Activated CD4-positive, alpha-beta T cell treated with anti-CD3 and anti-CD28 coated beads, Interleukin-2, amount 50 U/mL, for 16 hours (primary cell): ENCODE measurements around the gene EIF4E2.
A peak's percentile ranks its signal among the peaks of the same experiment; 100 is the strongest.

ENCODE experiments used
- DNase-seq: peaks from one replicate; pipeline ENCODE4 v3.0.0-alpha.2; 2020

EIF4E2 gene, protein sequence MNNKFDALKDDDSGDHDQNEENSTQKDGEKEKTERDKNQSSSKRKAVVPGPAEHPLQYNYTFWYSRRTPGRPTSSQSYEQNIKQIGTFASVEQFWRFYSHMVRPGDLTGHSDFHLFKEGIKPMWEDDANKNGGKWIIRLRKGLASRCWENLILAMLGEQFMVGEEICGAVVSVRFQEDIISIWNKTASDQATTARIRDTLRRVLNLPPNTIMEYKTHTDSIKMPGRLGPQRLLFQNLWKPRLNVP

DNA sequence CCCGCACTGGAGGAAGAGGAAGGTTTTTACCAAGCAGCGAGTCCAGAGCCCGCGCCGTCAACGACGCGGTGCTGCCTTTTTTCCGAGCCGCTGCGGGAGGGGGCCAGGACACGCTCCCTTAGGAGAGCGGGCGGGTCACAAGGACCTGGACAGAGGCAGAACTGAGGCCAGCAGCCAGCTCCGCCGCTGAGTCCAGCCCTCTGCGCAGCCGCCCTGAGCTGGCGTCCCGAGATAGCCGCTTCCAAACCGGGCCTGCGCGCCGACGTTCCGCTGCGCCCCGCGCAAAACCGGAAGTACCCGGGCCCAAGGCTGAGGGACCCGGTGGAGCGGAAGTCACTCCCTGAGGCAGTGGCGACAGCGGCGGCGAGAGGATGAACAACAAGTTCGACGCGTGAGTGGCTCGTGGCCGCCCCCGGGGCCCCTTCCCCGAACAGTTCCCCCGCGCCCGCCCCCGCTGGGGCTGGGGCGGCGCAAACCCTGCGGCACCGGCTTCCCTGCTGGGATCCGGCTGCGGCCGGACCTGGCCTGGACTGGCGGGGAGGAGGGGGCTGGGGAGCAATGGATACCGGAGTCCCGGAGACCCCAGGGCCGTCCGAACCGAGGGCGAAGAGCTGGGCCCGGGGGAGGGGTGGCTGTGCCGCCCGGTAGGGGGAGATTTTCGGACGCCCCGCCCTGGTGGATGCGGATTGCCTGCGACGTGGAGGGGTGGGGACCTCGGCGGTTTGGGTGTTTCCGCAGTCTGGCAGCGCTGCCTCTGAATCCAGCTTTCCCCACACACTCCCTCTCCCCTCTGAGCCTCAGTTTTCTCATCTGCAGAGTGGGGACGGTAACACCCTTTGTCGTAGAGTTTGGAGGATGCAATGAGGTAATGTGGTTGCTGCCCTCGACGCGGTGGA lies at the start of gene EIF4E2, which contains the start of gene TIGD1:
TSS of gene EIF4E2 (plus strand) at position 336 of the 896 bp plus-strand sequence. CDS start at position 372, 36 bp downstream.
TSS of gene TIGD1 (minus strand) at position 204 of the 896 bp plus-strand sequence. CDS start 675 bp downstream, outside the sequence.
- peak; percentile 95 for DNase-seq

DNA sequence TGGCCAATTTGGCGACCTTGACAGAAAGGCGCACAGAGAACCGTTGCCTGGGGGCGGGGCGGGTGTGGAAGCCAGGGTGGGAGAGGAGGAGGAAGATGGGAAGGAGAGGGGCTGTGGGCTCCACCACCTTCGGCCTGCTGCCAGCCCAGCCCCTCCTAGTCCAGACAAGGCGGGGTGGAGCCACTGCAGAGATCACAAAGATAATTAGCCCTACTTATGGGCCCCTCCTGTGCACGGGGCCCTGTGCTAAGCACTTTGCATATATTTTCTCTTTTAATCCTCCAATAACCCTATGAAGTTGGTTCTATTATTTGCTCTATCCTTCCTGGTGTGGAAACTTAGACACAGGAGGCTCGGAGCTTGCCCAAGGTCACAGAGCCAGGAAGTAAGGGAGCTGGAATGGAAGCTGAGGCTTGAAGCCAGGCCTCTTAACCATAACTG lies 49.1 kb upstream of the EIF4E2 start:
- DNase-seq, result no peak

DNA sequence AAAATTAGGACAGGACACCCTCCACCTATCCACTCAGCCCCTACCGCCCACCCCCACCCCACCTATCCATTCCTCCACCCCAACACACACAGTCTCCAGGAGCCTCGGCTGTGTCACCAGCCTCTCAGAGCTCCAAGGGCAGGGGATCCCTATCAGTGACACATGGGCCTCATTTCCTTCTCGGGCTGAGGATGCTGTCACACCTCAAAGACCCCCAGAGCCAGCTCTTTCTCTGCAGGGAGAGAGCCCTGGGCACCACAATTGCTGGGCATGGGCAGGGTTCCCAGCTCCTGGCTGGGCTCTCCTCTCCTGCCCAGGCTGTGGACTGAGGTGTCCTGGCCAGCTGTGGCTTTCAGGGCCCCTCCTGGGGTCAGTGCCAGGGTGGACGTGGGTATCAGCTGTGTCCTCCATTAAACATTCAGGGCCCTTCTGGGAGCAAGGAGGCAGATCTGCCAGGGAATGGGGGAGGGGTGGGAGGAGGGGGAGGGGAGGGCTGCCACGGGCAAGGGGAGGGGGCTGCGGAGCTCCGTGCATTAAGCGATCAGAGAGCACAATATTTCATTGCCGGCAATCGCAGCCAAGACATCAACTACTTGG lies 48.6 kb upstream of the EIF4E2 start:
- no peak for DNase-seq

DNA sequence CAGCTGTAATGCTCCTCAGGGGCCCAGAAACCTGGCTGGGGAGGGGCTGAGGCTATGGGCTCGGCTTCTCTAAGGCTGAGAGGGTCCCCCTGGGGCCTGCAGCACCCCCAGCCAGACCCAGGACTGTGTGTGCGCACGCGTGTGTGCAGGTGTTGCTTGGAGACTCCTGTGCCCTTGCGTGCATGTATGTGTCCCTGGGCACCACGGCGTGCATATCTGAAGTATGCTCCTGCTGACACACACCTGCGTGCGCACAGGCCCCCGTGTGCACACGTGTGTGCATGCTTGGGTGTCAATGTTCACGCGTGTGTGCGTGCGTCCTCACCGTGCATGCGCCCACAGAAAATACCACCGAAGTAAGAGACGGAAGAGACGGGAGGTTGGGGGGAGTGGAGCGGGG lies 48.0 kb upstream of the EIF4E2 start:
- DNase-seq, result no peak

DNA sequence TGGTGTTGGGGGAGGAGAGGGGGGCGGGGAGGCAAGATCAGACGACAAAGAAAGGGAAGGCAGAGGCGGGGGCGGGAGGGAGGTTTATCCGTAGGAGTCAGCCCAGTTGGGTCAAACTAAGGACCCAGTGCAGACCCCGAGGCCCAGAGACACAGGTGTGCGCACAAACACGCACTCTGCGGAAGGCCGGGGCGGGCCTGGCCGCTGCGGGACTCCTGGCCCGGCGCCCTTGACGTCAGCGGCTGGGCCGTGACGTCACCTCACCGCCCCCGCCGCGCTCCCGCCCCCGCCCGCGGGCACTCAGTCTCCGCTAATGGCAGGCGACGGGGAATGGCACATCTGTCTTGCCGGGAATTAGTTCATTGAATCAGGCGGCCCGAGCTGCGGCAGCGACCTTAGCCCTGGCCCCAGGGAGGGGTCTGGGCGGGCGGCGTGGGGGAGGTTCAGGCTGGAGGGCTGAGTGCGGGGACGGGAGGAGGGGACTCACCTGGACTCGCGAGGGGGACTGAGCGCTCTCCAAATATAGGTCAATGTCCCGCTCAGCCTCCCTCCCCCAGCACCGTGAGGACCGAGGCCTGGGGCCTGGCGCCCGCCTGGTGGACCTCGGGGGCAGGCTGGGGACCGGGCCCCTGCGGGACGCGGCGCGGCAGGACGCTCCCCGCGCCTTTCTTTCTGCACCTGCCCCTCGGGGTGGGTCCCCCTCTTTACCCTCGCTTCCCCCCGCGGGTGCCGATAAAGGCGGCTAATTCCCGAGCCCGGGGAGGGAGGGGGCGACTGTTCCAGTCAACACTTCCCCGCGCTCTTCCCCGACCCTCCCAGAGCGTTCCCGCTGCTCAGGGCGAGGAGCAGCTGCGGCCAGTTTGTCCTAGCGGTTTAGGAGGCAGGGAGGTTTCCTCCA lies 47.3 kb upstream of the EIF4E2 start:
- no peak for DNase-seq

DNA sequence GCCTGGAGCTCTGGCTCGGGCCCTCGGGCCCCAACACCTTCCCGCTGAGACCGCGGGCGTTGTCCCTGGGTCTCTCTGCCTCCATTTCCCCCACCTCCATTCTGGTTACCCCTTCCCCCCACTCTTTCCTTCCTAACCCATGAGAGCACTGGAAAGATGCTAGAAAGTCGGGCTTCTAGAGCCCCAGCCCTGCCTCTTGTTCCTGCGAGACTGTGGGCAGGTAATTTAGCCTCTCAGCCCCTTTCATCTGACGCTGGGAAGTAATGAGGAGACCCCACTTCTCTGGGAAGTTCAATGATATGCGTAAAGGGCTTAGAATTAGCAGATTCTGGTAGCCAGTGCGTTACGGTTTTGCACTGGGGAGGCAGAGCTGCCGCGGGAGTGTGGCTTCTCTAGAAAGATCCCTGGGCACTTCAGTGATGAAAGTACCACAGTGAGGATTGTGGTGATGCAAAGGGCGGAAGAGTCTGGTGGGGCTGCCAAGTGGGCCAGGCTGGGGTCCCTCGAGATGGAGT lies 46.6 kb upstream of the EIF4E2 start:
- no peak for DNase-seq

DNA sequence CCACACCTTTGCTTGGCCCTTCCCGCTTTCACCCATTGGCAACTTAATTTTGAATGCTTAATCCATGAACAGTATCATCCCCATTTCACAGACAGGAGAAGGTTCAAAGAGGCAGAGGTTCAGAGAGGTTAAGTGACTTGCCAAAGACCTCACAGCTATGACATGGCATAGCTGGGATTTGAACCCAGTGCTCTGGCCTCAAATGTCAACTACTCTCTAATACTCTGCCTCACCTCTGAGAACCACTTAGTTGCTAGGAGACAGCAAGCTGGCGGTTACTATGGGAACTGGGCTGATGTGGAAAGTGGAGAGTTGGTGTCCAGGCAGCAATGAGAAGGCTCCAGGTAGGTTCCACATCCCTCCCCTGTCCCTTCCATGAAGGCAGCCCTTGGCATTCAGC lies 46.1 kb upstream of the EIF4E2 start:
- DNase-seq, result no peak

DNA sequence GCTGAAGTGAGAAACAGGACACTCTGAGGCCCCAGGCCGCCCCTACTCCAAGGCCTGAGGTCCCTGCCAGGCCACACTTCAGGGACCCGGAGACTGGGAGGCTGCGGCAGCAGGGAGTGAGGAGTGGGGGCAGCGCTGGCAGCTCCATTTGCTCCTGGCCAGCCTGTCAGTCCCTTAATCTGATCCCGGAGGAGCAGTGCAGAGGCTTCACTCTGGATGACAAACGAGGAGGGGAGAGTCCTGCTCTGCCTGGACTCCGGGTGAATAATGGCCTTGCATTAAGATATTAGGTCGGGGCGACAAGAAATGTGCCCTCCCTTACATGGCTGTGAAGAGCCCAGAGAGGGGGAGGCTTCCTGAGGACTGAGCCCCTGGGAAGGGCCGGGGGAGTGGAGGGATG lies 44.6 kb upstream of the EIF4E2 start:
- no peak for DNase-seq

DNA sequence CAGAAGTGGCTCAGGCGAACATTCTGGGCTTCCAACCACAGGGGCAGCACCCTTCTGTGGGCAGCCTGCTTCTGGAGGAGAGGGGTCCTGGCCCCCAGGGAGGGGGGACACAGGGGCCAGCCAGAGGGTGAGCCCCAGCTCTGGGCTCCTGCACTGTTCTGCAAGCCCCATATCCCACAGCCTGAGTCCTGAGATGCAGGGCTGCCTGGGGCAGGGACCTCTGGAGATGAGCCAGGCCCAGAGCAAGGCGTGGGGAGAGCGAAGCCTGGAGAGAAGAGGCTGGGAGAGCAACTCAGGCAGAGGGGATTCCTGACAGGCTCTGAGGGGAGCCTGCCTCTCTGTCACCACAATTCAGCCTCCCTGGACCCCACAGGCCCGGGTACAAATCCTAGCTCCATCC lies 43.8 kb upstream of the EIF4E2 start:
- no peak for DNase-seq

DNA sequence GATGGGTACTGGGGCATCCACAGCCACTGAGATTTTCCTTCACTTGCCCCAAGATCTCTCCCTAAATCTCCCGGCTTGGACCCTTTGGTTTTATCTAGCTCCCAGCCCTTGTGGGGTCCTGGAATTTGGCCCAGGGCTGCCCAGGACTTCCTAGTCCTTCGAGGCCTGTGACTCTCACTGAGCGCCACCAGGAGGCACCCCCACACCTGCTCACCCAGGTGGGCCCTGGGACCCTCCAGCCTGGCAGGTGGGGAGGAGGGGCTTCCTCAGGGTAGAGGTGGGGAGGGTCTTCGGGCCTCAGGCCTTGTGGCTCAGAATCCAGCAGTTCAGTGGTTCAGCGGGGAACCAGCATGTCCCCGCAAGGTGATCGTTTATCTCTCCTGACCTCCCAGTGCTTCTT lies 42.2 kb upstream of the EIF4E2 start:
- DNase-seq, result no peak

DNA sequence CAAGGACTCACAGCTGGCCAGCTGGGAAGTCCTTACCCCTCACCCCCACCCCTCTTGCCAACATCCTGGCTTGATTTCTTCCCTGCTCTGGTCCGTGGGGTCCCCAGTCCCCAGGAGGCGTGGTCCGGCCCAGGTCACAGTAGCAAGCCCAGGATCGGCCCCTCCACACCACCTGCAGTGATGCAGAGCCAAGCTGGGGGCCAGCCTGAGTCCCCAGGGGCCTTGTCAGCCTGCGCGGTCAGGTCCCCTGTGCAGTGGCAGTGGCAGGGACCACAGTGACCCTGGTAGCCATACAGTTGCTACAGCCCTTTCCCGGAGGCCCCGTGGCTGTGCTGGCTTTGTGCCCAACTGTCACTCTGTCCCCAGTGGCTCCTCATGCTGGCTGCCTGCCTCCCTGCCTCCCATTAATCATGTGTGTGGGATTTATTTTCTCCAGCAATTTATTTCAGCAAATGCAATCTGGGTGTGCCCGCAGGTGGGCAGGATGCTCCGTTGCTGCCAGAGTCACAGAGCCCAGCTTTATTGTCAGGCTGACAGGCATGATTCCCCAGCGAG lies 39.1 kb upstream of the EIF4E2 start:
- no peak for DNase-seq

DNA sequence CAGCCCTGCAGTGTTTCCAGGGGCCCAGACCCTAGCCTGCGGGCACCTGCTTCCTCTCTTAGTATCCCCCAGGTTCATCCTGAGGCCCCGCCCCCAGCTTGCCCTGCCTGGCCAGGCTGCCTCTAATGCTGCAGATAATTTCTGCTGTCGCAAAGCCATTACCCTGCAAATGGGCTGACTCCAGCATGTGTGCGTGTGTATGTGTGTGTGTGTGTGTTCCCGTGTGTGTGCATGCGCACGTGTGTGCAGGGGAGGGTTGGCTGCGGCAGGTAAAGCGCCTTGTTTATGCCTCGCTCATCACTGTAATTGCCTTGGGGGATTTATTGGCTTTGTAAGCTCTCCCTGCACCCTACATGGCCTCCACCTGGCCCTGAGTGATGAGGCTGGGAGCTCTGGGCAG lies 37.9 kb upstream of the EIF4E2 start:
- DNase-seq, result no peak

DNA sequence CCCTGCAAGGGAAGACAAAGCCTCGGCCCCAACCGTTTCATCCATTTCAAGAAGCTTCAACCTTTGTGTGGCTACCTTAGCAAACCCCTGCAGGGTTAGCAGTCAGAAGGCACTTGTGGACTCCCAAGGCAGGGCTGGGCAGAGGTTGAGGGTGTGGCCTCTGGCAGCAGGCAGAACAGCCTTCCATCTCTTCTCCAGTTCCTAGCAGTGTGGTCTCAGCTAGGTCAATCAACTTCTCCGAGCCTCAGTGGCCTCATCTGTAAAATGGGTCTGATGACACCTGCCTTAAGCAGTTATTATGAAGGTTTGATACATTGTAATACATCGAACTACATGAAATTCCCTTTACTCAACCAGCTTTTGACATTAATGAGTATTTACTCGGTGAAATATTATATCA lies 37.1 kb upstream of the EIF4E2 start:
- no peak for DNase-seq

DNA sequence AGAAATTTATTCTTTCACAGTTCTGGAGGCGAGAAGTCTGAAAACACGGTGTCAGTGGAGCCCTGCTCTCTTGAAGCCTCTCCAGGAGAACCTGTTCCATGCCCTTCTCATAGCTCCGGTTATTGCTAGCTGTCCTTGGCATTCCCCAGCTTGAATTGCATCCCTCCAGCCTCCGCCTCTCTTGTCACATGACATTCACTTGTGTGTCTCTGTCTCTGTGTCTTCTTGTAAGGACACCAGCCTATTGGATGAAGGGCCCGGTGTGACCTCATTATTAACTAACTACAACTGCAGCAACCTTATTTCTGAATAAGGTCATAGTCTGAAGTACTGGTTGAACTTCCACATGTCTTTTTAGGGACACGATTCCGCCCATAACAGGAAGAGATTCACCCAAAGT lies 34.9 kb upstream of the EIF4E2 start:
- no peak for DNase-seq

DNA sequence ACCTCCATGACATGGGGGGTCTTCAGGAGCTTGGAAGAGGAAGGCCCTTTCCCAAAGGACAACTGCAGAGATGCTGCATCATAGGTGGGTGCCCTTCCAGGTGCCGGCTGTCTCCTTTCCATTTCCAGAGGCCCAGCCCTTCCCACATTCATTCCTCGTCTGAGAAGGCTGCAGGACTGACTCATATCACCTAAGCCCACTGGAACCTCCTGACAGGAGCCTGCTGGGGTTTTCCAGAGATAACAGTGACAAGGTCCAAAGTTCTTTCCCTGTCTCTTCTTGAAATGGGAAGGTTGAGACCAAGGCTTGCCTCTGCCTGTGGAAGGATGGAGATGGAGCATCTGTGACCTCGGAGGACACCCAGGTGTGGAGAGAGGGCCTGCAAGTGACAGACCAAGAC lies 33.9 kb upstream of the EIF4E2 start:
- DNase-seq, result no peak

DNA sequence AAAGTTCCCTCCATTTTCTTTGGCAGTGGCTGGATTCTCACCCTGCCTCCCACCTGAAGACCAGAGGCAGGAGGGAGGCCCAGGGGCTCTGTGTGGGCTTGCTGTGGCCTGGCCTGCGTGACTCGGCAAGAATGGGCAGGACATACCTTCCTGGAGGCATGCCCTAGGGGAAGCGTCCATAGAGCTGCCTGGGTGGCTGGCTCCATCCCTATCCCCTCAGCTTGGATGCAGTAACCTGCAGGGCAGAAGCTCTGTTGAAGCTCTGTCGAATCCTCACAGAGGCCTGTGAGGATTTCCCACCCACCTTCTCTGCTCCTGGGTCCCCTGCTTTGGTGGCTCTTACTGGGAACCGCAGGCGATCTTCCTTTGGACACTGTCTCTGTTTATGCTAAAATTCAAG lies 31.6 kb upstream of the EIF4E2 start:
- DNase-seq, result no peak

DNA sequence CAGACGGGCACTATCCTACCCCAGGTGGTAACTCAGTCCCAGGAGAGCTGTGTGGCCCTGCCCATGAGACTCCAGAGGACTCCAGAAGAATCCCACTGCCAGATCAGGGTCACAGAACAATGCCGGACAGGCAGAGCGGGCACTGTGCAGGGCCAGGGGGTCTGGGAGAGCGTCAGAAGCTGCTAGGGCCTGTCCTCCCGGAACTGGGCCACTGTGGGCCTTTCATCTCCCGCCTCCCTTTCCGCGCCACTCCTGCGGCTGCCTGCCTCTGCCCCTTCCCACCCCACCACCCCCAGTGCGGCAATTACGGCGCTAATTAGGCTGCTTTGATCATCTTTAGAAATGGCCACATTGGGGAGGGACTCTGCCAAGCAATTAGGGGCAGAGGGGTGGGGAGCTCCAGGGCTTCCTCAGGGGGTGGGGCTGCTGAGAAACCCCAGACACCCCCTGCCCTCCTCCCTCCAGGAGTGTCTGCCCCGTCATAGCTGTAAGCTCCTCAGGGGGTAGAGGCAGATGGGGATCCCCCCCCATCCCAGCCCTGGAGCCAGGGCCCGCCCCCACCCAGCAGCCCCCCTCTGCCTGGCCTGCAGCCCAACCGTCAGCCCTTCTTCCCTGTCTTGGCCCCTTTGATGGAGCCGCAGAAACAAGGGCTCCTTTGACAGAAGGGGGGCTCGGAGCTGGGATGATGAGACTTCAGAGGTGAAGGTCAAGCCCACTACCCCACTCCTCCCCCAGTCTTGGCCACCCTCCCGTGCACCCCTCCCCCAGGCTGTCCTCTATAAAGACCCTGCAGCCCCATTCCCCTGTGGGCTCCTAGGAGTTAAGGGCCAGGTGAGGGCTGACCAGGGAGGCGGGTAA lies 30.7 kb upstream of the EIF4E2 start, which contains the start of gene PRSS56:
TSS of gene PRSS56 (plus strand) at position 808 of the 858 bp plus-strand sequence. CDS start 211 bp downstream, outside the sequence.
- no peak for DNase-seq

DNA sequence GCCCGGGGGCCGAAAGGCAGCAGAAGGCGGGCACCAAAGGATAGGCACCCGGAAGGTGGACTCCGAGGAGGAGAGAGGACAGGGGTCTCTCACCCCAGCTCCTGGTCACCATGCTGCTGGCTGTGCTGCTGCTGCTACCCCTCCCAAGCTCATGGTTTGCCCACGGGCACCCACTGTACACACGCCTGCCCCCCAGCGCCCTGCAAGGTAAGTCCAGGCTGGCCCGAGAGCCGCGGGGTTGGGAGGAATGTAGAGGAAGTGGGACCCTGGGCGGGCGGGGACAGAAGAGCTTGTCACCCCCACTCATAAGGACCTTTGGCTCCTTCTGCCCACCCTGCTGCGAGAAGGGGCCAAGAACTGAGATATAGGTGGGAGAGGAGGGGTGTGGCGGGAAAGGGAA lies 30.0 kb upstream of the EIF4E2 start:
- no peak for DNase-seq

DNA sequence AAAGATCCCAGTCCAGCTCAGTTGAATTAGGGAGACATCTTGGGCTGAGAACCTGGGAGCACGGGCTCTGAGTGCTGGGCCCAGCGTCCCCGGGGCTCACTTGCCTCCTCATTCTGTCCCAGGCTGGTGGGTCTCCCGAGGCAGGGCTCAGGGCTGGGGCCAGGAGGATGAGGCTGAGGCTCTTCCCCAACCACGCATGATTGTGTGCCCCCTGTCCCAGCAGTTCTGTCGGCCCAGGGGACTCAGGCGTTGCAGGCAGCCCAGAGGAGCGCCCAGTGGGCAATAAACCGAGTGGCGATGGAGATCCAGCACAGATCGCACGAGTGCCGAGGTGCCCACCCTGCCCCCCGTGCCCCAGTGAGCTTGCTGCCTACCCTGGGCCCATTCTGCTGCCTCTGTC lies 29.4 kb upstream of the EIF4E2 start:
- no peak for DNase-seq

DNA sequence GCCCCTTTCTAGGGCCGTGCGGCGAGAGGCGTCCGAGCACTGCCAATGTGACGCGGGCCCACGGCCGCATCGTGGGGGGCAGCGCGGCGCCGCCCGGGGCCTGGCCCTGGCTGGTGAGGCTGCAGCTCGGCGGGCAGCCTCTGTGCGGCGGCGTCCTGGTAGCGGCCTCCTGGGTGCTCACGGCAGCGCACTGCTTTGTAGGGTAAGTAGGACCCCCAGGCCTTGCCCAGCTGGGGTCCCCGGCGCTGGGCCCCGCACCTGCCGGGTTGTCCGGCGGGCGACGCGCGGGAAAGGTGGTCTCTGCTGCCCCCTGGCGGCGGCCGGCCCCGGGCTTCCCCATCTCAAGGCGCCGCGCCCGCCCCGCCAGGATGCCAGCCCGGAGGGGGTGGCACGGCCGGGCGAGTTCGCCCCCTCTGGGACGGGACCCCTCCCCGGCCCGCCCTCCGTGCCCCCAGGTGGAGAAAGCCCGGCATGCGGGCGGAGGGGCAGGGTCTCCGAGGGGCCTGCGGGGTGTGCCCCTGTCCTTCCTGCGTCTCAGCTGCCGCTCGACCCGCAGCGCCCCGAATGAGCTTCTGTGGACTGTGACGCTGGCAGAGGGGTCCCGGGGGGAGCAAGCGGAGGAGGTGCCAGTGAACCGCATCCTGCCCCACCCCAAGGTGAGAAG lies 28.4 kb upstream of the EIF4E2 start:
- DNase-seq, result peak; percentile 54
